ENCODE results near the gene PTPN20. TPM values are rescaled to one million over a fixed set of nuclear protein-coding genes. Genes with fewer than 3 reads are reported as not detected.

Gene PTPN20
- total and polyA plus RNA-seq, 8 donors = 0.37 to 15.2 (median 1.6) TPM; not detected in 2

- Histone ChIP-seq H3K9me3 (no peaks in the 10 kb centered on the region), H3K4me1 (no peaks in the 10 kb centered on the region), H3K27me3 (peaks cover 0 to 11% (median 0%) of the 10 kb centered on the region in 3 donors), H3K4me3 (no peak overlapping the region), H3K27ac (no peak overlapping the region), H3K36me3 (no peaks in the 10 kb centered on the region)
- intact Hi-C loops (cut with DNase I; ENCODE audit: low total_unique reads) = no loop called here
- DNase-seq = no peak
- TF ChIP-seq, protein P1, sequence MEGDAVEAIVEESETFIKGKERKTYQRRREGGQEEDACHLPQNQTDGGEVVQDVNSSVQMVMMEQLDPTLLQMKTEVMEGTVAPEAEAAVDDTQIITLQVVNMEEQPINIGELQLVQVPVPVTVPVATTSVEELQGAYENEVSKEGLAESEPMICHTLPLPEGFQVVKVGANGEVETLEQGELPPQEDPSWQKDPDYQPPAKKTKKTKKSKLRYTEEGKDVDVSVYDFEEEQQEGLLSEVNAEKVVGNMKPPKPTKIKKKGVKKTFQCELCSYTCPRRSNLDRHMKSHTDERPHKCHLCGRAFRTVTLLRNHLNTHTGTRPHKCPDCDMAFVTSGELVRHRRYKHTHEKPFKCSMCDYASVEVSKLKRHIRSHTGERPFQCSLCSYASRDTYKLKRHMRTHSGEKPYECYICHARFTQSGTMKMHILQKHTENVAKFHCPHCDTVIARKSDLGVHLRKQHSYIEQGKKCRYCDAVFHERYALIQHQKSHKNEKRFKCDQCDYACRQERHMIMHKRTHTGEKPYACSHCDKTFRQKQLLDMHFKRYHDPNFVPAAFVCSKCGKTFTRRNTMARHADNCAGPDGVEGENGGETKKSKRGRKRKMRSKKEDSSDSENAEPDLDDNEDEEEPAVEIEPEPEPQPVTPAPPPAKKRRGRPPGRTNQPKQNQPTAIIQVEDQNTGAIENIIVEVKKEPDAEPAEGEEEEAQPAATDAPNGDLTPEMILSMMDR (IDR thresholded peaks at IDR 0.05) = no peak
- no peak for TF ChIP-seq POLR2A (IDR thresholded peaks at IDR 0.05)
- WGBS, 5 donors = 79 to 85% (median 82%) methylated on average over 9 of the region's 9 CpGs
Observed at GRCh38 chr10:47040041-47040491, 128.8 kb downstream of the PTPN20 start.

DNA sequence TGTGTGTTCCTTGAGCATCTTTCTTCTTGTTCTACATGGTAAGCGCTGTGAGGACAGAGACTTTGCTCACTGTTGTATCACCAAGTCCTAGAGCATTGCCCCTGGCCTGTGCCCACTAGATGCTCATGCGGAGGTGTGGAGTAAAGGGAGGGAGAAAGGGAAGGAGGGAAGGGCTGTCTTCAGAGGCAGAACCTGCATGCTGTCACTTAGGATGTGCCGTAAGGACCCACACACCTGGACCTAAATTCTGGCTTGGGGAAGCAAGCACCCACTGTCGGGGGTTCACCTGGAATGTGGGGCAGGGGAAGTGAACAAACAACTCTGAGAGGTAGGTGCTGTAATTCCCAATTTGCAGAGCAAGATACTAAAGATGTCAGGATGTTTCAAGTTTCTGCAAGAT is 129.5 kb downstream of the PTPN20 start:
- Histone ChIP-seq H3K36me3 (no peaks in the 10 kb centered on the region), H3K4me1 (no peaks in the 10 kb centered on the region), H3K9me3 (no peaks in the 10 kb centered on the region), H3K27ac (no peak overlapping the region), H3K4me3 (no peak overlapping the region), H3K27me3 (peaks cover 0 to 9% (median 0%) of the 10 kb centered on the region in 3 donors)
- DNase-seq = no peak
- 74 to 88% (median 80%) methylated on average over 4 of the region's 4 CpGs for WGBS, 5 donors
- no peak for TF ChIP-seq POLR2A (IDR thresholded peaks at IDR 0.05)
- TF ChIP-seq, protein P1 (IDR thresholded peaks at IDR 0.05) = no peak
- TF ChIP-seq EP300 (IDR thresholded peaks at IDR 0.05) = no peak
- no peak for TF ChIP-seq POLR2AphosphoS5 (IDR thresholded peaks at IDR 0.05)
- intact Hi-C loops (cut with DNase I; ENCODE audit: low total_unique reads) = no loop called here

GRCh38 chr10:47041396-47042198 is 130.4 kb downstream of the PTPN20 start:
- Histone ChIP-seq H3K27ac (no peak overlapping the region), H3K9me3 (no peaks in the 10 kb centered on the region), H3K36me3 (no peaks in the 10 kb centered on the region), H3K4me3 (no peak overlapping the region), H3K27me3 (peaks cover 0 to under 1% (median 0%) of the 10 kb centered on the region in 3 donors), H3K4me1 (no peaks in the 10 kb centered on the region)
- TF ChIP-seq POLR2A (IDR thresholded peaks at IDR 0.05) = no peak
- no peak for TF ChIP-seq POLR2AphosphoS5 (IDR thresholded peaks at IDR 0.05)
- no peak for TF ChIP-seq EP300 (IDR thresholded peaks at IDR 0.05)
- TF ChIP-seq, protein P1 (IDR thresholded peaks at IDR 0.05) = no peak
- intact Hi-C loops (cut with DNase I; ENCODE audit: low total_unique reads) = no loop called here
- WGBS, 5 donors = 62 to 84% (median 80%) methylated on average over 4 of the region's 4 CpGs
- DNase-seq = no peak

DNA sequence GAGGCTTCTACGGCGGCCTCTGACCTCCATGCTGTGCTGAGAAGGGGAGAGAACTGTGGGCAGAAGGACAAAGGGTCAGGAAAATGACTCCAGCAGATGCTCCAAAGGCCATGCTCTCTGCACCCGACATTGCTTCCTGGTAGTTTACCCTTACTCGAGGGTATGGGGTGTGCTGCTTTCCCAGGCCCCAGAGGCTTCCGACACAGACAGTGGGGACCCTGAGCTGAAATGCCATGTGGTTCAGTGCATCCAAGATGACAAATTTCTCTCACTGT is 130.9 kb downstream of the PTPN20 start:
- Histone ChIP-seq H3K9me3 (no peaks in the 10 kb centered on the region), H3K27ac (no peak overlapping the region)

More for the DNA sequence above, 130.9 kb downstream of the PTPN20 start:
- Histone ChIP-seq H3K4me1 (no peaks in the 10 kb centered on the region), H3K36me3 (no peaks in the 10 kb centered on the region), H3K4me3 (no peak overlapping the region), H3K27me3 (peaks cover 0 to 3% (median 0%) of the 10 kb centered on the region in 3 donors)
- TF ChIP-seq EP300 (IDR thresholded peaks at IDR 0.05) (no peak), POLR2AphosphoS5 (IDR thresholded peaks at IDR 0.05) (no peak), POLR2A (IDR thresholded peaks at IDR 0.05) (no peak)
- TF ChIP-seq, protein P1 (IDR thresholded peaks at IDR 0.05) = no peak
- intact Hi-C loops (cut with DNase I; ENCODE audit: low total_unique reads) = no loop called here
- DNase-seq = no peak
- WGBS, 5 donors = 77 to 84% (median 82%) methylated on average over 5 of the region's 5 CpGs
